Pancreas (tissue), 10 donors: ENCODE measurements around the gene PPM1L. TPM values are rescaled to one million over a fixed set of nuclear protein-coding genes. Genes with fewer than 3 reads are reported as not detected.
A peak's percentile ranks its signal among the peaks of the same experiment; 100 is the strongest.

Experiments used
- ATAC-seq, 4 donors: fragments of 200-7000 bp; cut with Tn5 transposase; one replicate each; pipeline versions ENCODE4 v1.8.0 to v1.9.1; 2020; ENCODE audit warnings: mild to moderate bottlenecking in 4 of 4, moderate library complexity in 4 of 4
- DNase-seq, 6 donors: peaks; one replicate each; pipeline ENCODE4 v3.0.0-alpha.2; 2020
- FAIRE-seq: peaks from 2 replicates; lab custom pipeline; 2012; peaks lifted over from hg19 to GRCh38; lab: Jason Lieb, UNC
- H3K27ac ChIP-seq, 4 donors: fragments of 200-600 bp; sonication (generic); 1 replicate in 3 of 4; 2 replicates in 1 of 4; pipeline versions ENCODE4 v1.5.0 to v1.8.0; 2020
- H3K27me3 ChIP-seq, 4 donors: fragments of 200-600 bp; one replicate each; pipeline ENCODE4 v1.8.0; 2021
- H3K36me3 ChIP-seq, 3 donors: fragments of 200-600 bp; sonication (generic) in 1 of 3; one replicate each; pipeline versions ENCODE4 v1.5.0 to v1.8.0; 2020 to 2021
- H3K4me1 ChIP-seq, 3 donors: fragments of 200-600 bp; one replicate each; pipeline ENCODE4 v1.8.0; 2021
- H3K4me3 ChIP-seq, 4 donors: fragments of 200-600 bp; sonication (generic) in 2 of 4; one replicate each; pipeline versions ENCODE4 v1.5.0 to v1.8.0; 2020 to 2021
- H3K9me3 ChIP-seq, 4 donors: fragments of 200-600 bp; one replicate each; pipeline ENCODE4 v1.8.0; 2021
- CTCF ChIP-seq, 4 donors: fragments of 200-600 bp; sonication (generic) in 3 of 4; IDR thresholded peaks; one replicate each; pipeline versions ENCODE4 v1.5.0 to v1.8.0; 2021; ENCODE audit warnings: antibody characterized with exemption in 4 of 4
- WGBS, 2 donors: extraction: QIAGEN DNeasy Blood & Tissue Kit; methylation state at CpG; one replicate each; pipeline ENCODE4 v1.1.7; 2013; 5-methylcytosine and 5-hydroxymethylcytosine counted together
- intact Hi-C, 3 donors: fragments of 100-400 bp; cut with DNase I; formaldehyde crosslinking; loops; one replicate each; pipeline versions ENCODE4 v1.11.1 to v1.14.2; 2022
- polyA plus RNA-seq, 2 donors: library from polyadenylated mRNA; stranded (reverse); fragments of 200-250 nt; gene quantifications; one replicate each; pipeline ENCODE4 v1.2.3, GENCODE V29; 2013
- total RNA-seq, 6 donors: library from RNA; stranded (reverse); fragmentation: NEBNext Ultra II Directional in 4 of 6; extraction: Animal tissue kit (Norgen Biotek cat#: 25700) in 4 of 6; gene quantifications; one replicate each; pipeline versions ENCODE4 v1.2.1 to v1.2.4, GENCODE V29; 2021 to 2023
- donor health status: healthy with polysubstance abuse.
- donor health status: DM: no; HTN: no; CAD: no; lungs with moderate emphysema.
- donor health status: DM: no; HTN: no; CAD: no.
- donor health status: control.
- donor health status: control.
- donor health status: Bipolar disorder and iron deficiency.
- donor health status: DM: yes; HTN: yes; CAD: no.
- donor health status: DM: no; HTN: no; CAD: no.
- donor health status: DM: no; HTN: no; CAD: no.
- donor health status: DM: yes; HTN: yes; CAD: no.

PPM1L gene
- total and polyA plus RNA-seq, 8 donors: 2.3 to 12.3 (median 6.4) TPM

GRCh38 chr3:161084277-161084676 lies 328.2 kb downstream of the PPM1L start:
- ATAC-seq: no peak
- intact Hi-C loops: no loop called here
- no peak for TF ChIP-seq CTCF (IDR thresholded peaks at IDR 0.05)
- no peaks in the 10 kb centered on the region for H3K9me3 ChIP-seq
- no peak for DNase-seq
- H3K27ac ChIP-seq: no peak overlapping the region
- no peak for FAIRE-seq
- no peaks in the 10 kb centered on the region for H3K4me1 ChIP-seq
- peaks cover 0 to 18% (median 0%) of the 10 kb centered on the region in 3 donors for H3K36me3 ChIP-seq
- H3K27me3 ChIP-seq: no peaks in the 10 kb centered on the region
- 78 to 84% methylated on average over 2 of the region's 2 CpGs for WGBS, 2 donors
- H3K4me3 ChIP-seq: no peak overlapping the region

DNA sequence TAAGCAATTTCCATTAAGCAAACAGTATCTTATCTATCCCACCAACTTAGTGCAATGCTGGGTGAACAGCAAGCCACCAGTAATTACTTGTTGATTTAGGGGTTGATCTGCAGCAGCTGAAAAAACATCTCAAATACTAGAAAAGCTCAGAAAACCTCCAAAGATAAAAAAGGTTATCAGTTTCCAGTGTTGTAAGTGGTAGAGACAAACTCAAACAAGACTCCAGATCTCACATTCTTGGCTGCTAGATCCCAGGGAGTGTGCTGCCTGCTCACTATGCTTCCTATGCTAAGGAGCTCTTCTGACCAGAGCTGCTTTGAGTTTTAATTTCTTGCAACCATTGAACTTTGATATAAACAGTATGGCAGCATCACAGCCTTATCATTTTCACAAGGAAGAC lies 337.9 kb downstream of the PPM1L start:
- H3K9me3 ChIP-seq: no peaks in the 10 kb centered on the region
- intact Hi-C loops: loop anchor here in 1 of 3 donors (10.0 kb wide), 1 partner anchor 331 kb away; no protein-coding TSS in a partner anchor
- no peak for ATAC-seq
- peaks cover 0 to 3% (median 3%) of the 10 kb centered on the region in 3 donors for H3K4me1 ChIP-seq
- no peak overlapping the region for H3K4me3 ChIP-seq
- H3K27me3 ChIP-seq: no peaks in the 10 kb centered on the region
- H3K27ac ChIP-seq: no peak overlapping the region
- H3K36me3 ChIP-seq: no peaks in the 10 kb centered on the region
- TF ChIP-seq CTCF (IDR thresholded peaks at IDR 0.05): no peak
- no peak for FAIRE-seq
- DNase-seq: no peak

DNA sequence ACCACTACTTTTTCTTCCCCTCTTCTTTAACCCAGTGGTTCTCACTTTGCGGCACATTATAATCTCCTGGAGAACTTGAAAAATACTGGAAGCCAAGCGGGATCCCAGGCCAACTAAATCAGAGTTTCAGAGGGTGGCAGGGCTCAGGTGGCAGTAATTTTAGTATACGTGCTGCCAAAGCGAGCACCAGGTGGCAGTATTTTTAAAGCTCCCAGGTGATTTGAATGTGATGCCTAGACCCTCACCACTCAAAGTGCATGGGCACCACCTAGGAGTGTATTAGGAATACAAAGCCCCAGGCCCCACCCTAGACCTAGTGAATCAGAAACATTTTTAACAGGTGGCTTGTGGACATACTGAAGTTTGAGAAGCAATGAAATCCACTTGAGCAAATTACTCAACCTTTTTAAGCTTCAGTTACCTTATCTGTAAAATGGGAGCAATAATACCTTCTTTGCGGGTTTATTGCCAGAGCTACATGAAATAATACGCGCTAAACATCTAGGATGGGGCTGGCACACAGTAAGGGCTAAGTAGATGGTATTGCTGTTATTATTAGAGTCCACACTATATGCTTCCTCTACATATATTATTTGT lies 340.8 kb downstream of the PPM1L start:
- ATAC-seq (peak; percentile 57 to 78 (median 73)), FAIRE-seq (no peak), DNase-seq (peak in 3 of 6 donors; percentile 20 to 43 (median 23))
- peaks cover 0 to 4% (median 0%) of the 10 kb centered on the region in 3 donors for H3K36me3 ChIP-seq
- intact Hi-C loops: loop anchor here in 1 of 3 donors (10.0 kb wide), 1 partner anchor 328 kb away; no protein-coding TSS in a partner anchor
- no peak overlapping the region for H3K27ac ChIP-seq
- H3K4me1 ChIP-seq: peaks cover 0 to 3% (median 3%) of the 10 kb centered on the region in 3 donors
- H3K9me3 ChIP-seq: no peaks in the 10 kb centered on the region
- no peak overlapping the region for H3K4me3 ChIP-seq
- WGBS, 2 donors: 46 to 51% methylated on average over 7 of the region's 7 CpGs
- no peaks in the 10 kb centered on the region for H3K27me3 ChIP-seq
- peak in 1 of 4 donors; percentile 17 for TF ChIP-seq CTCF (IDR thresholded peaks at IDR 0.05)

DNA sequence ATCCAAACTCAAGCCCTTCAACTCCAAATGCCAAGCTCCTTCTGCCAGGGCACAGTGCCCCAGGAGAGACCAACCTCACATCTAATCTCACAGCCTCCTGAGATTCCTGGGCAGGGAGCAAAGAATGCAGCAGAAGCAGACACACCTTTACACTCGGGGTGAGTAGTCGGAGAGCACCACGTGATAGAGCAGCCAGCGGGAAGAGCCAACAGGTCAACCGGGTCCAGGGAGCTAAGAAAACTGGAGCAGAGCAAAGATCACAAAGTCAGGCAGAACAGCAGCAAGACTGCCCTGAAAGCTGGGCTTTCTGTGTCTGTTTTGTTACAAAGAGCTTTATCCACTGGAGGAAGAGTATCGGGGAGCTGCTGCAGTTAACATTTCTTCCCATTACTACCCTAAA lies 345.0 kb downstream of the PPM1L start:
- Histone ChIP-seq H3K9me3 (no peaks in the 10 kb centered on the region), H3K27ac (no peak overlapping the region), H3K36me3 (peaks cover 0 to 4% (median 0%) of the 10 kb centered on the region in 3 donors), H3K4me3 (no peak overlapping the region), H3K27me3 (no peaks in the 10 kb centered on the region), H3K4me1 (peaks cover 0 to 8% (median 0%) of the 10 kb centered on the region in 3 donors)
- intact Hi-C loops: no loop called here
- ATAC-seq: no peak
- no peak for TF ChIP-seq CTCF (IDR thresholded peaks at IDR 0.05)
- 59 to 75% methylated on average over 6 of the region's 6 CpGs for WGBS, 2 donors
- FAIRE-seq: no peak
- no peak for DNase-seq

DNA sequence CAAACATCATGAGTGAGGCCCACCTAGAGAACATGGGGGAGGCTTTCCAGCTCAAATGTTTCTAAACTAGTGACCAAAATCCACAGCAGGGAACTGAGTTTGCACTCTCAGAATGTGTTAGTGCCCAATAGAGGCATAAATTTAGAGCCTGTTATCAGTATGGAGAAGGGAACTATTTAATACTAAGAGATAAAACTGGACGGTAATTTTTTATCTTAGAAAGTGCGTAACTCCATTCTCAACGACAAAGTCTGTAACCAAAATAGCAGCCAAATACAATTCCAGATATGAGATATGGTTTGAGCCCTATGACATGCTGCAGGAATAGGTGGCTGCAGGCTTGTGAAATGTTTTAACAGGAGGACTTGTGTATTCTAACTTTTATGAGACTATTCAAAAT lies 345.6 kb downstream of the PPM1L start:
- 36 to 41% methylated on average over 3 of the region's 3 CpGs for WGBS, 2 donors
- no peaks in the 10 kb centered on the region for H3K9me3 ChIP-seq
- H3K36me3 ChIP-seq: peaks cover 0 to 4% (median 0%) of the 10 kb centered on the region in 3 donors
- no peak overlapping the region for H3K4me3 ChIP-seq
- H3K4me1 ChIP-seq: peaks cover 0 to 8% (median 0%) of the 10 kb centered on the region in 3 donors
- ATAC-seq (no peak), DNase-seq (no peak), FAIRE-seq (no peak)
- intact Hi-C loops: no loop called here
- no peak overlapping the region for H3K27ac ChIP-seq
- H3K27me3 ChIP-seq: no peaks in the 10 kb centered on the region
- TF ChIP-seq CTCF (IDR thresholded peaks at IDR 0.05): no peak
